Left renal cortex interstitium (tissue), 4 donors: Measurements from ENCODE around the gene GFM2. TPM values are rescaled to one million over a fixed set of nuclear protein-coding genes. Genes with fewer than 3 reads are reported as not detected.
"Not testable (repeated sequence)": the region's sequence is repeated elsewhere in the genome, so short reads cannot be mapped to it uniquely, and the experiment has no call there.

Experiments
- DNase-seq, 4 donors: peaks; one replicate each; pipeline ENCODE4 v3.0.0-alpha.2; 2013; ENCODE audit warnings: low read depth in 4 of 4, low spot score in 2 of 4, missing footprints in 1 of 4
- polyA plus RNA-seq, 4 donors: library from polyadenylated mRNA; unstranded; fragments of 120-200 nt; gene quantifications; one replicate each; pipeline ENCODE4 v1.2.1, GENCODE V29; 2013; ENCODE audit not compliant: insufficient read length in 4 of 4

The GFM2 gene
- polyA plus RNA-seq, 4 donors, result 44.1 to 61.8 (median 52.8) TPM

DNA sequence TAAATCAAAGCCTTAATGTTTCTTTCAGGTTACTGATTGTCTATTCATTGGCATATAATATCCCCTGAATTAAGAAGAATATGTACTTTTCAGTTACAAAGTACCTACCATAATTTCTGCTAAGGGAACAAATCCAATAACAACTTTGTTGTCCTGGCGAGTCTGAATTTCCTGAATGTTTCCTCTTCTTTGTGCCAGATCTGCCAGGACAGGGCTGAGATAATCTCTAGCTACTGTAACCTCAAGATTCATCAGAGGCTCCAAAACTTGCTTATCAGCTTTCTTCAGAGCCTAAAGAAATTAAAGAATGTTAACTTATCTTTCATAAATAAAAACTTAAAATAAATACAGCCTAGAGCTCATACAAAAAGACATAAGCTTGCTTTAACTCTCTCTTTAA is 44.6 kb downstream of the GFM2 start:
- no peak for DNase-seq

DNA sequence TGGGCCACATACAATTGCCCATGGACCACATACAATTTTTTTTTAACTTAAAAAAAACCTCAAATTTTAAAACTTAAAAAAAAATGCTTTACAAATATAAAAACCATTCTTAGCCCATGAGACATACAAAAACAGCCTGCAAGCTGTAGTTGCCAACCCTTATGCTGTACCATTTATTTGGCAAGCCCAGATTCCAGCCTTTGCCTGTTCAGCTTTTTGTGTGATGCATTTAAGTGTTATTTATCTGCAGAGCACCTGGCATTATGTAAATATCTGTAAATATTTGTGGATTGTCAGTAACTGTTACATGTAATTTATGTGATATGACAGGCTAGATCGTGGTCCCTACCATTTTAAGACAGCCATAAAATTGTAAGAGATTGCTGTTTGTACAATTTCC is 49.3 kb downstream of the GFM2 start:
- no peak for DNase-seq

DNA sequence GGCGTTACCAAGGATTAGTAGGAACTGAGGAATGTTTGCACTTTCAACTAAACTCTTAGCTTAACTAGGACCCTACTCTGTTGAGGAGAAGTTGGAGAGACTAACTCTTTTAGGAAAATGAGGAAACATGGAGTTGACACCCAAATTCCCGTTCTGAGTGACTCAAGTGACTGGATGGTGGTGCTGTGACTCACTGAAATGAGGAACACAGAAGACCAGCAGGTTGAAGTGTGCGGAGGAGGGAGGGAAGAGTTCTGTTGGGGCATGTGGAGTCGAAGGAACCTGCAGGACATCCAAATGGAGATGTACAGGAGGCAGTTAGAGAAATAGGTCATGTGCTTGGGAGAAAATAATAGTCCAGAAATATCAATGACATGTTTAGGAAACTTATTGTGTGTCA is 73.7 kb downstream of the GFM2 start:
- no peak for DNase-seq

DNA sequence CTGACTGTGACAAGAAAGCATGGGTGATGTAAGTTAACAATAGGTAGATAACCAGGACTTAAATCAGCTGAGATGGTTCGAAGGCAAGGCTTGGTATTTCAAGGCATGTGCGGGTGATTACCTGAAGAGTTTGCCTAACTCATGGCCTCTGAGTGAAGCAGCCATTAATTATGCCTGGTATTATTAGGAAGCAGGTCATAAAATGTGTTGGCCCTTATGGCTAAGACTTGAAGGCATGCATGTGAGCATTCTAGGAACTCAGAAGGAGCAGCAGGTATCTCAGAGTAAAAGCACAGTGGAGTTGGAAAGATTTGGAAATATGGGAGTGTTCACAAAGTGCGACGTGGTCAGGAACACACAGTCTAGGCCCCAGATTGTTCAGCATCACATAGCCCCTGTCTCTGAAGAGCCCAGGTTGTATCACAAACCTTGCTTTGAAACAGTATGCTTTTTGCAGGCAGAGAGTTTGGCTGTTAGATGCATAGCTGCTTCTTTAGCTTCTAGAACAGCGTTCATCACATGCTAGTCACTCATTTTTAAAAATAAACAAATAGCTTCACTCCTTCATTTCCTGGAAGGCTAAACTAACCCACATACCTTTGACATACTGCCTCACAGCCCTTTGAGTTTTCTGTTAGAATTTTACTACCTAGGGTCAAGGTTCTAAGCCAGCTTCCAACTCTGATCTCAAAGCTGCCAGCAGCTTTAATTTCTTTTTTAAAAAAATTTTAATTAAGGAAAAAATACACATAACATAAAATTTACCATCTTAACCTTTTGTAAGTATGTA is 79.8 kb downstream of the GFM2 start:
- no peak for DNase-seq

DNA sequence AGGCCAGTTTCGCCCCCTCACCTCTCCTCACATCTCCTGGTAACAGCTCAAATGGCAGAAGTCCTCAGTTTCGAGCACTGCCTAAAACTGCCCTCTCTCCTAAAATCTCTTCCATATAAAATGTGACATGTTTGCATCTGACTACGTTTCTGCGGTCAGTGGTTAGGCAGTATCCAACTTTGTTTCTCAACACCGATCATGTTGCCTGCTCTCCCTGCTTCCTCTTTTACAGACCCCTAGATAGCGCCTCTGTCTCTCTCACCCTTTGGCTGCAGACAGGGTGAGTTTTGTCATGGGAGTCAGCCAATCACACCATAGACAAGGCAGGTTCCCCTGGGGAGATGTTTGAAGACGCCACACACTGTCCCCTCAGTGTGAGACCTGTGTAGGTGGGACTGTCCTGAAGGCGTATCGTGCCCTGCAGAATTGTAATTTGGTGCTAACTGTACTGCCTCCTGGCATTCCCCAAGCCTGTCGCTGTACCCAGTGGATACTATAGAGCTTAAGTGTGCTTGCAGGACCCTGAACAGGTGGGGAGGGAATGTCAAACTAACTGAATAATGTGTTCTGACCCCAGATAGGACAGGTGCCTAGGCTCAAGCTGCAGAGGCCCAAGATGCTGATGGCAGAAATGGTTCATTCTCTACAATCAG is 80.8 kb downstream of the GFM2 start:
- DNase-seq, result no peak

DNA sequence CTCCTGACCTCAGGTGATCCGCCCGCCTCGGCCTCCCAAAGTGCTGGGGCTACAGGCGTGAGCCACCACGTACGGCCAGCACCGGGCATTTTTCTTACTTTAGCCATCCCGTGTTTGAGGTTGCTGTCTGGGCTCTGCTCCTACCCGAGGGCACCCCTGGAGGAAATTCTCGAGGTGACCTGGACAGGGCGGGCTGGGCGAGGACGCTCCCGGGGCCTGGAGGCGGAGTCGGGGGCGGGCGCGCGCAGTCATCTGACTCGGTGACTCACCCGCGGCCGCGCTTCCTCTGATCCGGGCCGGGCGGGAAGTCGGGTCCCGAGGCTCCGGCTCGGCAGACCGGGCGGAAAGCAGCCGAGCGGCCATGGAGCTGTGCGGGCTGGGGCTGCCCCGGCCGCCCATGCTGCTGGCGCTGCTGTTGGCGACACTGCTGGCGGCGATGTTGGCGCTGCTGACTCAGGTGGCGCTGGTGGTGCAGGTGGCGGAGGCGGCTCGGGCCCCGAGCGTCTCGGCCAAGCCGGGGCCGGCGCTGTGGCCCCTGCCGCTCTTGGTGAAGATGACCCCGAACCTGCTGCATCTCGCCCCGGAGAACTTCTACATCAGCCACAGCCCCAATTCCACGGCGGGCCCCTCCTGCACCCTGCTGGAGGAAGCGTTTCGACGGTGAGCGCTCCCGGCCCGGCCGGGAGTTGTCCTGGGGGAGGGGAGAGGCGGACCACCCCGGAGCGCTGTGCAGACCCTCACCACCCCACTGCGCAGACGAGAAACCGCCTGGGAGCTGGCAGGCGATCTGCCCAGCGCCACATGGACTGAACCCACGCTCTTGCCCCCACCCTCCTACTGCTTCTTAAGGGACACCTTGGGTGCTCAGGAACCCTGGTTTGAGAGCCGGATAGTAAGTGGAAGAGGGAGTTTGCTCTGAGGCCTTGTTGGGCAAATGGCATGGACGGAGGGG is 81.7 kb downstream of the GFM2 start, which contains the start of gene HEXB:
TSS of gene HEXB (plus strand) at position 334 of the 952 bp plus-strand sequence. CDS start at position 362, 28 bp downstream.
- DNase-seq, result peak in 3 of 4 donors; percentile 59 to 70 (median 65)

DNA sequence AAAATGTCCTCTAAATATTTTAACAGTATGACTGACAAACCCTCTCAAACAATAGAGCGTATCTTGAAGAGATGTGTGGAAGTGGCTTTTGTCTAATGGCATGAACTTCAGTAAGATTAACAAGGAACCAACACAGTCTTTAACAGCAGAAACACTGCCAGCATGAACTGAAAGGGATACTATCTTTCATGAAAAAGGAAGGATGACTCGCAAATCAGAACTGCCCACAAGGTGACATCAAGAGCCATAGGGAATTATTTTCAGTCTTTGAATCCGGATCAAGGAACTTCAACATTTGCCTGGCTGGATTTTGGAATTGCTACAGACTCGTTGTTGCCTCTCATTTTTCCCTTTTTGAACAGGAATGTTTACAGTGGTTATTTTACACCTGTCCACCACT is 87.0 kb downstream of the GFM2 start:
- no peak for DNase-seq

DNA sequence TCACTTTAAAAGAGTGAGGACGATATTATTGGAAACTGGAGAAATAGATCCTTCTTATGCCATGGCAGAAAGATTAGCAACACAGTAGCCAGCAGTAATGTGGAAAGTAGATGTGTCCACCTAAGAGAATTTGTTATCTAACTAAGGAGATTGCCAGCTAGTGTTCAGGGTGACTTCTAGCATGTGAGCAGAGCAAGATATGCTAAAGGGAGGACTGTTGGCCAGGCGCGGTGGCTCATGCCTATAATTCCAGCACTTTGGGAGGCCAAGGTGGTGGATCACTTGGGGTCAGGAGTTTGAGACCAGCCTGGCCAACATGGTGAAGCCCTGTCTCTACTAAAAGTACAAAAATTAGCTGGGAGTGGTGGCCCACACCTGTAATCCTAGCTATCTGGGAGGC is 87.6 kb downstream of the GFM2 start:
- not testable (repeated sequence) for DNase-seq

DNA sequence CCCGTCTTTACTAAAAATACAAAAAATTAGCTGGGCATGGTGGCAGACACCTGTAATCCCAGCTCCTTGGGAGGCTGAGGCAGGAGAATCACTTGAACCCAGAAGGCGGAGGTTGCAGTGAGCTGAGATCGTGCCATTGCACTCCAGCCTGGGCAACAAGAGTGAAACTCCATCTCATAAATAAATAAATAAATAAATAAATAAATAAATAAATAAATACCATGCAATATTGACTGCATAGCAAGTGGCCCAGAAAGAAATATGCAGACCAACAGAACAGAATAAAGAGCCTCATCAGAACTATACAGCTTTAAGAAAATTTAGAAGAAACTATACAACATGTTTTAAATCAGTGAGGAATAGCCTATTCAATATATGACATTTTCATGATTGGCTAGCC is 88.8 kb downstream of the GFM2 start:
- DNase-seq, result not testable (repeated sequence)

DNA sequence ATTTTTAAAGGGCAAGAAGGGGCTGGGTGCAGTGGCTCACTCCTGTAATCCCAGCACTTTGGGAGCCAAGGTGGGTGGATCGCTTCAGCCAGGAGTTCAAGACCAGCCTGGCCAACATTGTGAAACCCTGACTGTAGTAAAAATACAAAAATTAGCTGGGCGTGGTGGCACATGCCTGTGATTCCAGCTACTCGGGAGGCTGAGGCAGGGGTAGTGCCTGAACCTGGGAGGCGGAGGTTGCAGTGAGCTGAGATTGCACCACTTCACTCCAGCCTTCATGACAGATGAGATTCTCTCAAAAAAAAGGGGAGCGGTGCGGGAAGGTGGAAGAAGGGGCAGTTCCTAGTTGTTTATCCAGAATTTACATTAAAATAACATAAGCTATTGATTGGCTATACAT is 90.5 kb downstream of the GFM2 start:
- DNase-seq, result not testable (repeated sequence)

DNA sequence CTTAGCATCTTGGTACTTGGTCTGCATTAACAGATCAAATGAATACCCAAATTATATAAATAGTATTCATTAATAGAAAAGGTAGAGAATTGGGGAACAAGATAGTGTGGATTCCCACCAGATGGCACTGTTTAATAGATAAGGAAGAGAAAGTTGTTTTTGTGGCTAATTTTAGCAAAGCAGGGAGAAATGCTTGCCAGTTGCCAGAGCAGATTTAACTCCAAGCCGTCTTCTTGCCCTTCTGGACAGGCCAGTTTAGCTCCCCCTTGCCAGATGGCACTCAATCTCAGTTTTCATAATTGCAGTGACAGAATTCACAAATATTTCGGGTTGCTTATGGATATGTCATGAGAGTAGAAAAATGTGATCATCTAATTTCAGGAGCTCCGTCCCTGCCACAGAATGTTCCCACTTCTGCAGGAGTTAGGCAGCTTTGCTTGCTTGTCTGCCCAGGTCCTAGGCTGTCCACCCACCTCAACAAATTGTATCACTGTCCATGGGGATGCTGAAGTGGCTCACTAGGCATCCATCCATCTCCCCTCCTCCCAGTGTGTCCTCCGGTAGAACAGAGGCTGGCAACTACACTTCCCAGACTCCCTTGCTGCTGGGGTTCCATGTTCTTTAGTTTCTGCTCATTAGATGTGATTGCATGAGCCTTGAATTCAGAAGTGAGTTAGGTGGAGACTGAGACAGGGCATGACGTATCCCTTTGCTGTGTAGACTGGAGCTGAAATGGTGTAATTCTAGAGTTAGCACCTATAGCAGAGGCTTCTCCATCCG is 93.7 kb downstream of the GFM2 start:
- DNase-seq, result no peak

DNA sequence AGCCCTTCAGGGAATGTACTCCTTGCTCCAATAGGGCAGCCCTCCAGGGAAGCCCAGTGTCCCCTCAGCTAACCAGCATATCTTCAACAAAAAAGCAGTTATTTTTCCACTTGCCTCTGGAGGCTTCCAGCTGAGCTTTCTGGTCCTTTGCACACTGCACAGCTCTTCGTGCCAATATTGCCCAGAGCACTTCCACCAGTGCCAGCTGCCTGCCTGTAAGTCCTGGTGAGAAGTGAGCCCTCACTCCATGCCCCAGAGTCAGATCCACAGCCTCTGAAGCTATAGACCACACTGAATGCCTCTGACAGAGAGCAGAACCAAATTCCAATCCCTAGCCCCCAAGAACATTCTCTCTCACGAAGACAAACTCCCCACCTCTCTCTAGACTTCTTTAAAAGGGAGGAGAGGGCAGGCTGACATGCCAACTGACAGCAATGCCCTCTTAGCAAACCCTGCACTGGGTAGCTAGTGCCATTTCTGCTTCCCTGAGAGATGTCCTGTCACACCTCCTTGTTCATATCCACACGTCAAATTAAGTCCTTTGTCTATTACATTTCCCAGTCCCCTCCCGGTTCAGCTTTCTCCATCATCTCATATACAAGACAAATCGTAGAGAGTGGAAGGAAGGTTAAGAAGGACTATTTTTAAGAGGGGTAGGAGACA is 94.6 kb downstream of the GFM2 start:
- no peak for DNase-seq

Other genes starting within 250 kb of the GFM2 start
- 10 to 100 TPM; 65.0 to 87.0 (median 73.1) TPM for gene ENC1, start 126.4 kb downstream of the GFM2 start, polyA plus RNA-seq
- 100 to 1,000 TPM; 114 to 167 (median 142) TPM for gene HEXB, start 81.9 kb downstream of the GFM2 start, polyA plus RNA-seq
- gene NSA2, start 132 bp upstream of the GFM2 start, polyA plus RNA-seq, result 100 to 1,000 TPM; 219 to 294 (median 248) TPM
- 10 to 100 TPM; 14.5 to 19.7 (median 18.7) TPM for gene FAM169A, start 99.3 kb upstream of the GFM2 start, polyA plus RNA-seq